ENCODE measurements around the gene DIS3L2. TPM values are rescaled to one million over a fixed set of nuclear protein-coding genes. Genes with fewer than 3 reads are reported as not detected.
"Not testable (repeated sequence)": the region's sequence is repeated elsewhere in the genome, so short reads cannot be mapped to it uniquely, and the experiment has no call there.

Gene DIS3L2
- total RNA-seq, 2 donors from 2014 or later: 22.6 to 32.3 TPM

- Histone ChIP-seq H3K27ac (no peak overlapping the region), H3K9ac (ENCODE audit: low read depth in 2 of 2, low read length in 2 of 2) (no peak overlapping the region), H3K9me3 (no peaks in the 10 kb centered on the region), H3K4me3 (no peak overlapping the region), H3K27me3 (no peaks in the 10 kb centered on the region), H3K36me3 (no peaks in the 10 kb centered on the region), H3K4me1 (no peaks in the 10 kb centered on the region)
- no peak for DNase-seq
- intact Hi-C loops (cut with DNase I): loop anchor here (5.0 kb wide), 1 partner anchor 402 kb away; no protein-coding TSS in a partner anchor
- TF ChIP-seq, protein P1, sequence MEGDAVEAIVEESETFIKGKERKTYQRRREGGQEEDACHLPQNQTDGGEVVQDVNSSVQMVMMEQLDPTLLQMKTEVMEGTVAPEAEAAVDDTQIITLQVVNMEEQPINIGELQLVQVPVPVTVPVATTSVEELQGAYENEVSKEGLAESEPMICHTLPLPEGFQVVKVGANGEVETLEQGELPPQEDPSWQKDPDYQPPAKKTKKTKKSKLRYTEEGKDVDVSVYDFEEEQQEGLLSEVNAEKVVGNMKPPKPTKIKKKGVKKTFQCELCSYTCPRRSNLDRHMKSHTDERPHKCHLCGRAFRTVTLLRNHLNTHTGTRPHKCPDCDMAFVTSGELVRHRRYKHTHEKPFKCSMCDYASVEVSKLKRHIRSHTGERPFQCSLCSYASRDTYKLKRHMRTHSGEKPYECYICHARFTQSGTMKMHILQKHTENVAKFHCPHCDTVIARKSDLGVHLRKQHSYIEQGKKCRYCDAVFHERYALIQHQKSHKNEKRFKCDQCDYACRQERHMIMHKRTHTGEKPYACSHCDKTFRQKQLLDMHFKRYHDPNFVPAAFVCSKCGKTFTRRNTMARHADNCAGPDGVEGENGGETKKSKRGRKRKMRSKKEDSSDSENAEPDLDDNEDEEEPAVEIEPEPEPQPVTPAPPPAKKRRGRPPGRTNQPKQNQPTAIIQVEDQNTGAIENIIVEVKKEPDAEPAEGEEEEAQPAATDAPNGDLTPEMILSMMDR (IDR thresholded peaks at IDR 0.05): no peak
Measured at GRCh38 chr2:232324778-232325177, 363.3 kb downstream of the DIS3L2 start.

DNA sequence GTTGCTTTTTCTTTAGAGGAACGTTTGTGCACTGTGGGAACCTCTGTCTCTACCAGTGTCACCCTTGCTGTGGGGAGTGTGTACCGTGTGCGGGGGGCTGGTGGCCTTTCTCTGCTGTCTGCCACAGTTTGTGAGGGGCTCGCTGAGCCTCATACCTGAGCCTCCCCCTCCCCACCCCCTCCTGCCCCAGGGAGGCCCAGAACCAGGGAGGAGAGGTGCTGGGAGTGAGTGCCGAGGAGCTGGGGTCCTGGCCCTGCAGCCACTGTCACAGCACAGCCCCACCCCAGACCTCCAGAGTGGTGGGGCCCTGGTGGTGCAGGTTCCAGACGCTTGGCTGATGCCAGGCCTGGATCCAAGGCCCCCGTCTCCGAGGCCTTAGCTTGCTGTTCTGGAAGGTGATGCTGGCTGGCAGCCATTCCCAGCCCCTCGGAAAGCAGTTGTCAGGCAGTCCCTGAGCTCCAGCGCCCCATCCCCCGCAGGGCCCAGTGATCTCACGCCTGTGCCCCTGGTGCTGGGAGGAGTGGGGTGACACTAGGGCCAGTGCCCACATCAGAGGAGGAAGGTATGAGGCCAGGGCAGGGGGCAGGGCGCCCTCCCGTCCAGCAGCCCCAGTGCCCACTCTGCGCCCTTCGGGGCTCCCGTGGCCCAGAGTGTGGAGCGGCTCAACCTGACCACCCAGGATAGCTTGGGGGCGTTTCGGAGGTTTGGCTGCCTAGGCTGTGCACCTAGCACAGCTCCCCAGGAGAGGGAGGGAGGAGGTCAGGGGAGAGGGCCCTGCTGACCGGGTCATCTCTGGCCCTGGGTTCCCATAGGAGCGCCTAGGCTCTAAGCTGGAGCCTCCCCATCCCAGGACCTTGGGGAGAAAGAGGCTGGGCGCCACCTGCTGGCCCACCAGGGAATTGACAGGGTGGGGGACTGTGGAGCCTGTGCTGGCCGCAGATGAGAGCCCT is 364.1 kb downstream of the DIS3L2 start:
- no peaks in the 10 kb centered on the region for H3K36me3 ChIP-seq
- H3K4me3 ChIP-seq: no peak overlapping the region
- no peaks in the 10 kb centered on the region for H3K4me1 ChIP-seq
- intact Hi-C loops (cut with DNase I): loop anchor here (2.0 to 5.0 kb wide), 2 partner anchors 403 to 419 kb away; no protein-coding TSS in a partner anchor
- no peak overlapping the region for H3K27ac ChIP-seq
- H3K9me3 ChIP-seq: no peaks in the 10 kb centered on the region
- TF ChIP-seq, protein P1 (IDR thresholded peaks at IDR 0.05): peak; percentile 77
- DNase-seq: peak; percentile 78
- H3K9ac ChIP-seq (ENCODE audit: low read depth in 2 of 2, low read length in 2 of 2): no peak overlapping the region
- H3K27me3 ChIP-seq: no peaks in the 10 kb centered on the region

DNA sequence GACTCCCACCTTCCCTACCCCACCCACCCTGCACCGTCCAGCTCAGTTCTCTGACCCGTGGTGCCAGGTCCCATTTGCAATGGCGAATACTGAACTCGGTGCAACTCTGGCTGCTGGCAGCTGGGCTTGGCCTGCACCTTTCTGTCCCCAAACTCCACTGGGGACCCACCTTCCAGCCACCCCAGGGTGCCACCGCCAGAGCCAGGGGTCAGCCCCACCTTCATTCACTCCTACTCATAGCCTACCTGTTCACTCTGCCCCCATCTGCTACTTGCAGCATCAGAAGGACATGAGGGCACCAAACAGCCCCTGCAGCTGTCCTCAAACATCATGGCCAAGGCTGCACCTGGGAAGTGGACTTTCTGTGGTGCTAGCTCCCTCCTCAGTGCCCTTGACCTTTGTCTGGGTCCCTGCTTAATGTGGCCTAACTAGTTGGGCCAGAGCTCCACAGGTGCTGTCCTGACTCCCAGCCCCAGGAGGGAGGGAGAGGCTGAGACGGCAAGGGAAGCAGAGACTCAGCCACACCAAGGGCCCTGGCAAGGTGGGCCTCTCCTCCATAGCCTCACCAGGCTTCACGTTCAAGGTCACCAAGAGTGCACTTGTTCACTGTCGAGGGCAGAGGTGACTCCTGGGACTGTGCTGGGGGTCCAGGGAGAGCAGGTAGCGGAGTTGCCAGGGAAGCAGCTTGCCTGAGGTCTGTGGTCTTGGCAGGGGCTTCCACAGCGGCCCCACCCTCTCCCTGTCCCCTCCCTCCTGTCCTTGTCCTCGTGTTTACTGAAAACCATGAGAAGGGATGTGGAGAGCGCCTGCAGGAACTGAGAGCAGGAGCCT is 365.0 kb downstream of the DIS3L2 start:
- not testable (repeated sequence) for H3K36me3 ChIP-seq; H3K27ac ChIP-seq; H3K27me3 ChIP-seq; DNase-seq; H3K4me1 ChIP-seq; H3K4me3 ChIP-seq; H3K9me3 ChIP-seq; H3K9ac ChIP-seq (ENCODE audit: low read depth in 2 of 2, low read length in 2 of 2)
- intact Hi-C loops (cut with DNase I): loop anchor here (2.0 to 5.0 kb wide), 2 partner anchors 404 to 420 kb away; no protein-coding TSS in a partner anchor
- TF ChIP-seq, protein P1 (IDR thresholded peaks at IDR 0.05): peak; percentile 49

DNA sequence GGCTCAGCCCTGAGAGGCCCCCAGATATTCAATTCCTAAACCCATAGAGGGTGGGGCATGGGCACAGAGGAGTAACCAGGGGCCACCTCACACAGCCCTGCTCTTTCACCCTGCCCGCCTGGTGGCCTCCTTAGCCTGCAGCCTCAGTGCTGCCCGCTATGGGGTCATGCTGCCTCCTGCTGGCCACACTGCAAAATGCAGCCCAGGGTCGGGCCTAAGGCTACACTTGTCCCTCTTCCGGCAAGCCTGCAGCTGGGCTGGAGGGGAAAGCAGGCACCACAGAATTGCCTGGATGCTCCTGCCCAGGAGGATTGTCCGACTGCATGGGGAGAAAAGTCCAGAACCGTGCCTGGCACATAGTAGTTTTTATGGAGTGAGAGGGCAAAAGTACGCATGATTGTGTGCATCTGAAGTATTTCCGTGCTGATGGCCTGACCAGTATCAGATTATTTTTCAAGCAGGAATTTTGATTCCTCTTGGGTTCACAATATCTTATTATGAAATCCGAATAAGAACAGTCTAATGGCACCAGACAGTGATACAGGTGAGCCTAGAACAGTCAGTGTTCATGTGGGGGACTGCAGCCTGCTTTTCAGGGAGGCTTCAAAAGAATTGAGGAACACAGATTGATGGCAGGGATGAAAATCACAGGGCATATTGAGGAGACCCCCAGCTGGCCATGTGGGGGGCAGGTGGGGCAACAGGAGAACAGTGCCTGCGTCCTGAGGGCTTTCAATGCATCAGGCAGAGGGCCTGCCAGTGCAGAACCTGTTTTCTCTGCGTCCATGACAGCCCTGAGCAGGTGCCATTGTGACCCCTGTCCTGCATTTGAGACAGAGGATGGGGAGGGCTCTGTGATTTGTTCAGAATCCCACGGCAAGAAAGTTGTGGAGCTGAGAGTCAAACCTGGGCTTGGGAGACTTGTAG is 365.9 kb downstream of the DIS3L2 start:
- TF ChIP-seq, protein P1 (IDR thresholded peaks at IDR 0.05): peak; percentile 82
- H3K9ac ChIP-seq (ENCODE audit: low read depth in 2 of 2, low read length in 2 of 2): no peak overlapping the region
- no peaks in the 10 kb centered on the region for H3K4me1 ChIP-seq
- no peak overlapping the region for H3K4me3 ChIP-seq
- no peaks in the 10 kb centered on the region for H3K9me3 ChIP-seq
- intact Hi-C loops (cut with DNase I): loop anchor here (2.0 to 5.0 kb wide), 2 partner anchors 405 to 421 kb away; no protein-coding TSS in a partner anchor
- no peak overlapping the region for H3K27ac ChIP-seq
- H3K36me3 ChIP-seq: no peaks in the 10 kb centered on the region
- peak; percentile 84 for DNase-seq
- H3K27me3 ChIP-seq: no peaks in the 10 kb centered on the region
